ENCODE measurements around the gene GAK. TPM values are rescaled to one million over a fixed set of nuclear protein-coding genes. Genes with fewer than 3 reads are reported as not detected.

The GAK gene
- polyA plus RNA-seq, 1 of the 3 experiments (the other 2 are of a cell fraction) = 35.9 TPM

DNA sequence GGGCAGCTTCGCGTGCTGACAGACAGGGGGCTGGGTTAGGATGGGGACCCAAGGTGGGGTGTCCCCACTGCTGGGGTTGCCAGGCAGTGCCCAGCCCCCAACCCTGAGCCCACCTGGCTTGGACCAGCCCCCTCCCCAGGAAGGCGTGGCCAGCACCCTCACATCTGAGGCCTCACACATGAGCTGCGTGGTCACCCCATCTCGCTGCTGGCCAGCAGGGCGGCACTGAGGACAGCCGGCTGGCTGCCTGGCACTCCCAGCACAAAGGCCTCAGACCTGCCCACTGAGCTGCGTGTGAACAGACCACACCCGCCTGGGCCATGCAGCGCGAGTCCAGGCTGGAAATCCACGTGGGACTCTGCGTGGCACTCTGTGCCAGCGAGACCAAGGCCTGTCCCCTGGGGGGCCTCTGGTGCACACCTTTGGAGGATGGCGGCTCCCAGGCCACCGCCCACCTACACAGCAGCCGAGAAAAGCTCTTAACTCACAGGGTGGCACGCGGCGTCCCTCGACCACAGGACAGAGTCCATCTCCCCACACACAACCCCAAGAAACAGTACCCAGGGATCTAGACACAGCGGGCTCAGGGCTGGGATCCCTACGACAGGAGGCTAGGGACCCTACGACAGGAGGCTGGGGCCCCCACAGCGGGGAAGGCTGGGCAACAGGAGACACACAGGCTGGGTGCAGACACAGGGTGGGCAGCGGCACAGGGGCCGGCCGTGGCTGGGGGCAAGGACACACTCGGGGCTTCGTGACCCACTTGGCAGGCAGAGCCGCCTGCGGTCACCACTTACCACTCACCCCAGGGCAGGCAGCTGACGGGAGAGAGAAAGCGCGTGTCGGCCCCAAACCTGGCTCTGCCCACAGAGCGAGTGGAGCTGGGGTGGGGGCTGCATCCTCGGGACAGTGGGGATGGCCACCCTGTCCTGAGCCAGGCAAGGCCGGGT is 31.4 kb upstream of the GAK start:
- H3K9me2 ChIP-seq = no peaks in the 10 kb centered on the region
- H3K4me3 ChIP-seq (ENCODE audit: low read depth in 2 of 2, low read length in 1 of 2) = no peak overlapping the region
- no peaks in the 10 kb centered on the region for H3K9me3 ChIP-seq
- TF ChIP-seq ELF1 (IDR thresholded peaks at IDR 0.05) (no peak), MEF2A (IDR thresholded peaks at IDR 0.05; ENCODE audit: borderline replicate concordance, low read depth) (no peak), EP300 (IDR thresholded peaks at IDR 0.05; ENCODE audit: borderline replicate concordance in 1 of 2, low read depth in 1 of 2, low read length in 1 of 2) (no peak), RXRA (IDR thresholded peaks at IDR 0.05; ENCODE audit: borderline replicate concordance, low read depth) (no peak), NFIC (IDR thresholded peaks at IDR 0.05; ENCODE audit: borderline replicate concordance) (no peak), GABPA (IDR thresholded peaks at IDR 0.05; ENCODE audit: low read depth) (no peak), RCOR1 (IDR thresholded peaks at IDR 0.05; ENCODE audit: low read length) (no peak), MXI1 (IDR thresholded peaks at IDR 0.05; ENCODE audit: low read depth, low read length) (no peak), NRF1 (IDR thresholded peaks at IDR 0.05; ENCODE audit: low read depth, low read length) (no peak), EZH2phosphoT487 (IDR thresholded peaks at IDR 0.05; ENCODE audit: borderline replicate concordance, low read depth) (no peak), GATA2 (CRISPR knock-in tag; IDR thresholded peaks at IDR 0.05) (no peak), FOSL2 (IDR thresholded peaks at IDR 0.05; ENCODE audit: borderline replicate concordance, low read depth) (no peak), SIN3A (IDR thresholded peaks at IDR 0.05; ENCODE audit: borderline replicate concordance, low read depth, low read length) (no peak)
- TF ChIP-seq, protein P1, sequence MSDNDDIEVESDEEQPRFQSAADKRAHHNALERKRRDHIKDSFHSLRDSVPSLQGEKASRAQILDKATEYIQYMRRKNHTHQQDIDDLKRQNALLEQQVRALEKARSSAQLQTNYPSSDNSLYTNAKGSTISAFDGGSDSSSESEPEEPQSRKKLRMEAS (IDR thresholded peaks at IDR 0.05; ENCODE audit: low read depth) = no peak
- TF ChIP-seq, protein P2, sequence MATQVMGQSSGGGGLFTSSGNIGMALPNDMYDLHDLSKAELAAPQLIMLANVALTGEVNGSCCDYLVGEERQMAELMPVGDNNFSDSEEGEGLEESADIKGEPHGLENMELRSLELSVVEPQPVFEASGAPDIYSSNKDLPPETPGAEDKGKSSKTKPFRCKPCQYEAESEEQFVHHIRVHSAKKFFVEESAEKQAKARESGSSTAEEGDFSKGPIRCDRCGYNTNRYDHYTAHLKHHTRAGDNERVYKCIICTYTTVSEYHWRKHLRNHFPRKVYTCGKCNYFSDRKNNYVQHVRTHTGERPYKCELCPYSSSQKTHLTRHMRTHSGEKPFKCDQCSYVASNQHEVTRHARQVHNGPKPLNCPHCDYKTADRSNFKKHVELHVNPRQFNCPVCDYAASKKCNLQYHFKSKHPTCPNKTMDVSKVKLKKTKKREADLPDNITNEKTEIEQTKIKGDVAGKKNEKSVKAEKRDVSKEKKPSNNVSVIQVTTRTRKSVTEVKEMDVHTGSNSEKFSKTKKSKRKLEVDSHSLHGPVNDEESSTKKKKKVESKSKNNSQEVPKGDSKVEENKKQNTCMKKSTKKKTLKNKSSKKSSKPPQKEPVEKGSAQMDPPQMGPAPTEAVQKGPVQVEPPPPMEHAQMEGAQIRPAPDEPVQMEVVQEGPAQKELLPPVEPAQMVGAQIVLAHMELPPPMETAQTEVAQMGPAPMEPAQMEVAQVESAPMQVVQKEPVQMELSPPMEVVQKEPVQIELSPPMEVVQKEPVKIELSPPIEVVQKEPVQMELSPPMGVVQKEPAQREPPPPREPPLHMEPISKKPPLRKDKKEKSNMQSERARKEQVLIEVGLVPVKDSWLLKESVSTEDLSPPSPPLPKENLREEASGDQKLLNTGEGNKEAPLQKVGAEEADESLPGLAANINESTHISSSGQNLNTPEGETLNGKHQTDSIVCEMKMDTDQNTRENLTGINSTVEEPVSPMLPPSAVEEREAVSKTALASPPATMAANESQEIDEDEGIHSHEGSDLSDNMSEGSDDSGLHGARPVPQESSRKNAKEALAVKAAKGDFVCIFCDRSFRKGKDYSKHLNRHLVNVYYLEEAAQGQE (IDR thresholded peaks at IDR 0.05; ENCODE audit: low read depth, low read length) = no peak
- TF ChIP-seq, protein P3, sequence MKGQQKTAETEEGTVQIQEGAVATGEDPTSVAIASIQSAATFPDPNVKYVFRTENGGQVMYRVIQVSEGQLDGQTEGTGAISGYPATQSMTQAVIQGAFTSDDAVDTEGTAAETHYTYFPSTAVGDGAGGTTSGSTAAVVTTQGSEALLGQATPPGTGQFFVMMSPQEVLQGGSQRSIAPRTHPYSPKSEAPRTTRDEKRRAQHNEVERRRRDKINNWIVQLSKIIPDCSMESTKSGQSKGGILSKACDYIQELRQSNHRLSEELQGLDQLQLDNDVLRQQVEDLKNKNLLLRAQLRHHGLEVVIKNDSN (IDR thresholded peaks at IDR 0.05; ENCODE audit: borderline replicate concordance, low read depth) = no peak
- TF ChIP-seq, protein P4, sequence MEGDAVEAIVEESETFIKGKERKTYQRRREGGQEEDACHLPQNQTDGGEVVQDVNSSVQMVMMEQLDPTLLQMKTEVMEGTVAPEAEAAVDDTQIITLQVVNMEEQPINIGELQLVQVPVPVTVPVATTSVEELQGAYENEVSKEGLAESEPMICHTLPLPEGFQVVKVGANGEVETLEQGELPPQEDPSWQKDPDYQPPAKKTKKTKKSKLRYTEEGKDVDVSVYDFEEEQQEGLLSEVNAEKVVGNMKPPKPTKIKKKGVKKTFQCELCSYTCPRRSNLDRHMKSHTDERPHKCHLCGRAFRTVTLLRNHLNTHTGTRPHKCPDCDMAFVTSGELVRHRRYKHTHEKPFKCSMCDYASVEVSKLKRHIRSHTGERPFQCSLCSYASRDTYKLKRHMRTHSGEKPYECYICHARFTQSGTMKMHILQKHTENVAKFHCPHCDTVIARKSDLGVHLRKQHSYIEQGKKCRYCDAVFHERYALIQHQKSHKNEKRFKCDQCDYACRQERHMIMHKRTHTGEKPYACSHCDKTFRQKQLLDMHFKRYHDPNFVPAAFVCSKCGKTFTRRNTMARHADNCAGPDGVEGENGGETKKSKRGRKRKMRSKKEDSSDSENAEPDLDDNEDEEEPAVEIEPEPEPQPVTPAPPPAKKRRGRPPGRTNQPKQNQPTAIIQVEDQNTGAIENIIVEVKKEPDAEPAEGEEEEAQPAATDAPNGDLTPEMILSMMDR (IDR thresholded peaks at IDR 0.05) = no peak
- TF ChIP-seq, protein P5, sequence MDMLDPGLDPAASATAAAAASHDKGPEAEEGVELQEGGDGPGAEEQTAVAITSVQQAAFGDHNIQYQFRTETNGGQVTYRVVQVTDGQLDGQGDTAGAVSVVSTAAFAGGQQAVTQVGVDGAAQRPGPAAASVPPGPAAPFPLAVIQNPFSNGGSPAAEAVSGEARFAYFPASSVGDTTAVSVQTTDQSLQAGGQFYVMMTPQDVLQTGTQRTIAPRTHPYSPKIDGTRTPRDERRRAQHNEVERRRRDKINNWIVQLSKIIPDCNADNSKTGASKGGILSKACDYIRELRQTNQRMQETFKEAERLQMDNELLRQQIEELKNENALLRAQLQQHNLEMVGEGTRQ (IDR thresholded peaks at IDR 0.05; ENCODE audit: borderline replicate concordance, low read depth, low read length) = no peak
- TF ChIP-seq, protein P6, sequence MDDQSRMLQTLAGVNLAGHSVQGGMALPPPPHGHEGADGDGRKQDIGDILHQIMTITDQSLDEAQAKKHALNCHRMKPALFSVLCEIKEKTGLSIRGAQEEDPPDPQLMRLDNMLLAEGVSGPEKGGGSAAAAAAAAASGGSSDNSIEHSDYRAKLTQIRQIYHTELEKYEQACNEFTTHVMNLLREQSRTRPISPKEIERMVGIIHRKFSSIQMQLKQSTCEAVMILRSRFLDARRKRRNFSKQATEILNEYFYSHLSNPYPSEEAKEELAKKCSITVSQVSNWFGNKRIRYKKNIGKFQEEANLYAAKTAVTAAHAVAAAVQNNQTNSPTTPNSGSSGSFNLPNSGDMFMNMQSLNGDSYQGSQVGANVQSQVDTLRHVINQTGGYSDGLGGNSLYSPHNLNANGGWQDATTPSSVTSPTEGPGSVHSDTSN (IDR thresholded peaks at IDR 0.05) = no peak
- CTCF ChIA-PET = interaction anchor here (1.2 kb wide), 1 partner anchor 221 kb away, joined by 3 read pairs; no protein-coding TSS in a partner anchor
- no peak overlapping the region for H2AFZ ChIP-seq (ENCODE audit: low read depth)
- H3K9ac ChIP-seq = no peak overlapping the region
- POLR2A ChIA-PET = no interaction called here
- no peaks in the 10 kb centered on the region for H3K79me2 ChIP-seq (ENCODE audit: insufficient read depth)
- peaks cover 0 to 61% of the 10 kb centered on the region in 2 experiments for H3K36me3 ChIP-seq (replicated peaks in 1 of 2; ENCODE audit: control insufficient read depth in 1 of 2, insufficient read depth in 2 of 2, low read length in 1 of 2)
- H3K4me1 ChIP-seq (ENCODE audit: control insufficient read depth in 1 of 2, insufficient read depth in 2 of 2, low read depth in 1 of 2, low read length in 1 of 2) = no peaks in the 10 kb centered on the region
- no peaks in the 10 kb centered on the region for H4K20me1 ChIP-seq (ENCODE audit: insufficient read depth)
- WGBS (ENCODE audit: low lambda C conversion rate) = 93% methylated on average over 5 of the region's 39 CpGs
- no peak for DNase-seq
- H3K4me2 ChIP-seq = no peak overlapping the region
- no peak overlapping the region for H3K27ac ChIP-seq (ENCODE audit: low read depth in 2 of 2, low read length in 1 of 2)
- no peaks in the 10 kb centered on the region for H3F3A ChIP-seq (replicated peaks; ENCODE audit: insufficient read depth)
- H3K27me3 ChIP-seq (ENCODE audit: insufficient read depth) = no peaks in the 10 kb centered on the region

All from SK-N-SH (cell line).